HCT116 (cell line): ENCODE measurements around the gene OST4. TPM values are rescaled to one million over a fixed set of nuclear protein-coding genes. Genes with fewer than 3 reads are reported as not detected.
"Not testable (repeated sequence)": the region's sequence is repeated elsewhere in the genome, so short reads cannot be mapped to it uniquely, and the experiment has no call there.

ENCODE experiments used
- ATAC-seq: fragments of 200-7000 bp; cut with Tn5 transposase; 2 replicates; pipeline ENCODE4 v1.9.1; 2020; ENCODE audit warnings: mild to moderate bottlenecking, moderate library complexity
- BruUV-seq: library from RNA; stranded (reverse); fragments of 400-500 nt; replicated peaks from 2 replicates; lab custom pipeline; 2021; lab: Mats Ljungman, UMichigan
- CTCF ChIA-PET: fragments of 300-600 bp; sonication (Branson Sonifier 250); formaldehyde crosslinking; loops from one replicate; lab custom pipeline; 2021; ENCODE audit warnings: antibody characterized with exemption; lab: Charles Lee
- POLR2A ChIA-PET: fragments of 300-600, 350-600 bp; sonication (Branson Sonifier 250); formaldehyde crosslinking; loops from one replicate; lab custom pipeline; 2021; ENCODE audit warnings: antibody characterized with exemption; lab: Charles Lee
- RAD21 ChIA-PET, 2 experiments: fragments of 300-600 bp; sonication (Branson Sonifier 250); formaldehyde crosslinking; loops; one replicate each; lab custom pipeline; 2023; ENCODE audit warnings: low total read pairs in 2 of 2; ENCODE audit not compliant: uncharacterized antibody in 2 of 2, unreplicated experiment in 2 of 2, low non-redundant PET in 1 of 2; lab: Charles Lee
- DNase-seq: peaks from one replicate; pipeline ENCODE4 v3.0.0-alpha.2; 2010; ENCODE audit warnings: low read depth, low spot score
- H2AFZ ChIP-seq: fragments of 200-600 bp; shearing (Covaris generic), sonication (generic); 2 replicates; pipeline ENCODE4 v1.6.1; 2017; ENCODE audit warnings: low read depth, mixed run types, mixed read lengths, antibody characterized with exemption, low read length; ENCODE audit not compliant: poor library complexity, severe bottlenecking
- H3K27ac ChIP-seq: 2 replicates; pipeline ENCODE4 v1.5.1; 2012; ENCODE audit warnings: low read depth, low read length
- H3K27me3 ChIP-seq: fragments of 200-600 bp; sonication (generic); 2 replicates; pipeline ENCODE4 v1.6.1; 2016; ENCODE audit warnings: mixed run types, low read length, mixed read lengths; ENCODE audit not compliant: insufficient read depth
- H3K36me3 ChIP-seq, 2 experiments: fragments of 200-500 bp in 1 of 2; fragments of 200-600 bp in 1 of 2; sonication (Bioruptor generic) in 1 of 2; sonication (generic) in 1 of 2; 2 replicates each; pipeline versions ENCODE4 v1.5.1 to v1.6.1; 2014 to 2016; ENCODE audit warnings: low read length in 2 of 2, inconsistent platforms in 1 of 2, mixed read lengths in 1 of 2, mixed run types in 1 of 2; ENCODE audit not compliant: insufficient read depth in 2 of 2, control insufficient read depth in 1 of 2
- H3K4me1 ChIP-seq, 2 experiments: fragments of 200-600 bp in 1 of 2; sonication (generic) in 1 of 2; 2 replicates each; pipeline versions ENCODE4 v1.5.1 to v1.6.1; 2012 to 2017; ENCODE audit warnings: low read length in 2 of 2, inconsistent platforms in 1 of 2, mild to moderate bottlenecking in 1 of 2, mixed read lengths in 1 of 2, mixed run types in 1 of 2, moderate library complexity in 1 of 2; ENCODE audit not compliant: insufficient read depth in 2 of 2, control insufficient read depth in 1 of 2
- H3K4me2 ChIP-seq: fragments of 200-600 bp; sonication (generic); 2 replicates; pipeline ENCODE4 v1.6.1; 2017; ENCODE audit warnings: mixed run types, low read length, mixed read lengths
- H3K4me3 ChIP-seq, 2 experiments: fragments of 200-600 bp in 1 of 2; sonication (generic) in 1 of 2; replicated peaks in 1 of 2; 2 replicates each; pipeline ENCODE4 v1.5.1; 2011 to 2016; ENCODE audit warnings: low read length in 2 of 2, control low read depth in 1 of 2, low read depth in 1 of 2, mild to moderate bottlenecking in 1 of 2, mixed read lengths in 1 of 2, mixed run types in 1 of 2
- H3K79me2 ChIP-seq: fragments of 200-600 bp; sonication (generic); 2 replicates; pipeline ENCODE4 v1.6.1; 2017; ENCODE audit warnings: mild to moderate bottlenecking, mixed run types, low read length, moderate library complexity, mixed read lengths; ENCODE audit not compliant: insufficient read depth
- H3K9ac ChIP-seq: fragments of 200-600 bp; sonication (generic); 2 replicates; pipeline ENCODE4 v1.6.1; 2016; ENCODE audit warnings: low read length, mixed read lengths
- H3K9me2 ChIP-seq: fragments of 200-600 bp; sonication (generic), shearing (Covaris generic); 2 replicates; pipeline ENCODE4 v1.6.1; 2017; ENCODE audit warnings: mixed run types, mild to moderate bottlenecking, moderate library complexity; ENCODE audit not compliant: insufficient read depth
- H3K9me3 ChIP-seq, 2 experiments: fragments of 200-500 bp in 1 of 2; fragments of 200-600 bp in 1 of 2; sonication (Bioruptor generic) in 1 of 2; sonication (generic) in 1 of 2; 2 replicates each; pipeline ENCODE4 v1.6.1; 2014 to 2017; ENCODE audit warnings: low read length in 2 of 2, mixed read lengths in 2 of 2, inconsistent platforms in 1 of 2, low read depth in 1 of 2, mild to moderate bottlenecking in 1 of 2, mixed run types in 1 of 2, moderate library complexity in 1 of 2; ENCODE audit not compliant: control insufficient read depth in 1 of 2, insufficient read depth in 1 of 2
- H4K20me1 ChIP-seq: fragments of 200-600 bp; sonication (generic), shearing (Covaris generic); 2 replicates; pipeline ENCODE4 v1.6.1; 2017; ENCODE audit warnings: mixed run types, mild to moderate bottlenecking, moderate library complexity; ENCODE audit not compliant: insufficient read depth
- CEBPB ChIP-seq: IDR thresholded peaks from 2 replicates; pipeline ENCODE4 v1.6.1; 2012; ENCODE audit warnings: low read depth
- CTCF ChIP-seq, 3 experiments: fragments of 200-600 bp in 1 of 3; sonication (generic) in 1 of 3; IDR thresholded peaks in 2 of 3; conservative IDR thresholded peaks in 1 of 3; 2 replicates each; pipeline ENCODE4 v1.5.1; 2012 to 2017; ENCODE audit warnings: low read depth in 2 of 3, low read length in 2 of 3, antibody characterized with exemption in 1 of 3, borderline replicate concordance in 1 of 3, control low read depth in 1 of 3, mild to moderate bottlenecking in 1 of 3, mixed read lengths in 1 of 3, mixed run types in 1 of 3, moderate library complexity in 1 of 3; ENCODE audit not compliant: insufficient read depth in 1 of 3
- intact Hi-C: fragments of 100-400 bp; cut with micrococcal nuclease; formaldehyde crosslinking; loops from 2 replicates; pipeline ENCODE4 v1.10.0; 2022
- total RNA-seq: library from RNA; stranded (reverse); gene quantifications from one replicate; pipeline ENCODE4 v1.2.1, GENCODE V29; 2021; ENCODE audit not compliant: unreplicated experiment

Gene OST4
- total RNA-seq, 1 experiment from 2014 or later = 187 TPM

- TF ChIP-seq CTCF (IDR thresholded peaks at IDR 0.05 in 2 of 3, conservative IDR thresholded peaks at IDR 0.05 in 1 of 3; ENCODE audit: borderline replicate concordance in 1 of 3, insufficient read depth in 1 of 3, low read depth in 2 of 3, low read length in 2 of 3) = no peak
- TF ChIP-seq CEBPB = no peak
Measured at GRCh38 chr2:27115519-27115918, 44.1 kb upstream of the OST4 start (continued).

GRCh38 chr2:27111392-27112078 is 40.1 kb upstream of the OST4 start:
- H3K79me2 ChIP-seq, RAD21 ChIA-PET, intact Hi-C loops, H3K27ac ChIP-seq, H3K9me3 ChIP-seq, H3K36me3 ChIP-seq, DNase-seq, H3K9me2 ChIP-seq, H3K27me3 ChIP-seq, H3K4me1 ChIP-seq, BruUV-seq, H2AFZ ChIP-seq, H3K9ac ChIP-seq, POLR2A ChIA-PET, H4K20me1 ChIP-seq, ATAC-seq, H3K4me2 ChIP-seq, H3K4me3 ChIP-seq: not testable (repeated sequence)
- CTCF ChIA-PET = interaction anchor here (1.3 kb wide), 1 partner anchor 12 kb away, joined by 3 read pairs; no protein-coding TSS in a partner anchor

GRCh38 chr2:27110603-27111352 is 39.3 kb upstream of the OST4 start:
- ATAC-seq, H3K9me2 ChIP-seq, RAD21 ChIA-PET, H3K9me3 ChIP-seq, H2AFZ ChIP-seq, H3K4me2 ChIP-seq, intact Hi-C loops, H4K20me1 ChIP-seq, H3K4me3 ChIP-seq, H3K79me2 ChIP-seq, BruUV-seq, H3K27ac ChIP-seq, POLR2A ChIA-PET, H3K9ac ChIP-seq, DNase-seq, H3K27me3 ChIP-seq, H3K4me1 ChIP-seq, H3K36me3 ChIP-seq: not testable (repeated sequence)
- CTCF ChIA-PET = interaction anchor here (1.3 kb wide), 1 partner anchor 11 kb away, joined by 3 read pairs; no protein-coding TSS in a partner anchor
